Activated CD4-positive, alpha-beta memory T cell treated with anti-CD3 and anti-CD28 coated beads for 36 hours (primary cell): ENCODE results near the gene GPR155. TPM values are rescaled to one million over a fixed set of nuclear protein-coding genes. Genes with fewer than 3 reads are reported as not detected.
"Not testable (repeated sequence)": the region's sequence is repeated elsewhere in the genome, so short reads cannot be mapped to it uniquely, and the experiment has no call there.

ENCODE experiments used
- CTCF ChIA-PET: fragments of 350-600 bp; sonication (Branson Sonifier 250); formaldehyde crosslinking; loops from one replicate; lab custom pipeline; 2021; ENCODE audit warnings: antibody characterized with exemption, inconsistent platforms; lab: Charles Lee
- POLR2A ChIA-PET: fragments of 350-600 bp; sonication (Branson Sonifier 250); formaldehyde crosslinking; loops from one replicate; lab custom pipeline; 2021; ENCODE audit warnings: antibody characterized with exemption; lab: Charles Lee
- DNase-seq: peaks from one replicate; pipeline ENCODE4 v3.0.0-alpha.2; 2020
- H3K27ac Mint-ChIP-seq: one replicate; pipeline ENCODE4 v1.8.0; 2021; ENCODE audit warnings: mixed read lengths
- H3K27me3 Mint-ChIP-seq: one replicate; pipeline ENCODE4 v1.8.0; 2021; ENCODE audit warnings: mixed read lengths
- H3K36me3 Mint-ChIP-seq: one replicate; pipeline ENCODE4 v1.8.0; 2021; ENCODE audit warnings: mixed read lengths
- H3K4me1 Mint-ChIP-seq: one replicate; pipeline ENCODE4 v1.8.0; 2021; ENCODE audit warnings: low read depth, mixed read lengths
- H3K4me3 Mint-ChIP-seq: one replicate; pipeline ENCODE4 v1.8.0; 2021; ENCODE audit warnings: mild to moderate bottlenecking, mixed read lengths
- H3K9me3 Mint-ChIP-seq: one replicate; pipeline ENCODE4 v1.8.0; 2021; ENCODE audit warnings: mixed read lengths
- intact Hi-C: fragments of 100-400 bp; cut with micrococcal nuclease; formaldehyde crosslinking; loops from one replicate; pipeline ENCODE4 v1.15.1; 2023
- total RNA-seq, 2 experiments: library from RNA; stranded (reverse); gene quantifications; one replicate each; pipeline ENCODE4 v1.2.3, GENCODE V29; 2021

Gene GPR155
- total RNA-seq, 2 experiments from 2014 or later: 9.2 to 9.5 TPM

DNA sequence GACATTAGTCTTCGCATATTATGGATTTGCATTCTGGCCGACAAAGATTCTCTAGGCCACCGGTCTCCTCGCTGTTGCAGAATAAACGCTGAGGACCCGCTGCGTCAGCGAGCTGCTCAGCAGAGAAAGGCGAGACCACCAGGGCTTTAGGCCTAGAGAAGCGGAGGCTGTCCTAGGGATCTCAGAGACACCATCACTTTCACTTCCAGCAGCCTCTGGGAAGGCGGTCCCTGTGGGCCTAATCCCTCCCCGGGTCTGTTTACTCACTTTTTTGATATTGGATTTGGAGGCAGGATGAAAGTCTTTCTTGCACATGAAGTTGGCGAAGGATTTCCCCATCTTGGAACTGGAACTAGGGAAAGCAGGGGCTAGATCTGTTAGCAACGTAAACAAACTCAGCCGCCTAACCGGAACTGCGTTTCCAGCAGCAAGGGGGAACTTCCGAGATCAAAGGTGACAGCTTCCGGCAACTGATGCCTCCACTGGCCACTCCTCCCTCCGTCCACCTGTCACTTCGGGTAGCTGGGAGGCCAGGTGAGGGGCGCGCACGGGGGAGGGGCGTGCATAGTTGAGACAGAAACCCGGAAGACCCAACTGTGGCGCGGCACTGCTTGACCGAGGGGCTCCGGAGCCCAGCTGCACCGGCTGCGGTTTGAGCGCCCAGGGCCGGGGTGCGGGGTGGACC lies 91.4 kb downstream of the GPR155 start, which contains the start of gene SCRN3:
SCRN3 (plus strand) TSS at position 447 of the 685 bp plus-strand sequence. CDS start 2,554 bp downstream, outside the sequence.
- Mint-ChIP-seq H3K36me3 (peaks cover 8% of the 10 kb centered on the region), H3K4me3 (peak within 1 kb of the TSS; percentile 98), H3K27me3 (no peaks in the 10 kb centered on the region), H3K27ac (peak within 1 kb of the TSS; percentile 96), H3K4me1 (peaks cover 28% of the 10 kb centered on the region), H3K9me3 (no peaks in the 10 kb centered on the region)
- ChIA-PET CTCF (interaction anchor here (0.6 to 1.3 kb wide), 5 partner anchors 53 to 236 kb away, joined by 3 to 5 read pairs (median 3); no protein-coding TSS in a partner anchor), POLR2A (interaction anchor here (0.6 to 1.3 kb wide), 2 partner anchors 237 to 291 kb away, joined by 3 to 4 read pairs; no protein-coding TSS in a partner anchor)
- peak; percentile 88 for DNase-seq
- intact Hi-C loops: loop anchor here (1.0 to 5.0 kb wide), 3 partner anchors 92 to 773 kb away; partner anchors contain the start of genes ATF2, GPR155 and OLA1

GRCh38 chr2:174392706-174393105 lies 94.1 kb downstream of the GPR155 start:
- POLR2A ChIA-PET: no interaction called here
- CTCF ChIA-PET: no interaction called here
- Mint-ChIP-seq H3K4me1 (peaks cover 39% of the 10 kb centered on the region), H3K9me3 (no peaks in the 10 kb centered on the region), H3K36me3 (peaks cover 14% of the 10 kb centered on the region), H3K27me3 (no peaks in the 10 kb centered on the region), H3K27ac (no peak overlapping the region), H3K4me3 (no peak overlapping the region)
- no peak for DNase-seq
- intact Hi-C loops: no loop called here

- H3K36me3 Mint-ChIP-seq: peaks cover 25% of the 10 kb centered on the region
- CTCF ChIA-PET, POLR2A ChIA-PET, DNase-seq, H3K9me3 Mint-ChIP-seq, H3K27me3 Mint-ChIP-seq, H3K27ac Mint-ChIP-seq, H3K4me3 Mint-ChIP-seq, intact Hi-C loops: not testable (repeated sequence)
- peaks cover 34% of the 10 kb centered on the region for H3K4me1 Mint-ChIP-seq
Measured at GRCh38 chr2:174390303-174390702, 96.5 kb downstream of the GPR155 start.

DNA sequence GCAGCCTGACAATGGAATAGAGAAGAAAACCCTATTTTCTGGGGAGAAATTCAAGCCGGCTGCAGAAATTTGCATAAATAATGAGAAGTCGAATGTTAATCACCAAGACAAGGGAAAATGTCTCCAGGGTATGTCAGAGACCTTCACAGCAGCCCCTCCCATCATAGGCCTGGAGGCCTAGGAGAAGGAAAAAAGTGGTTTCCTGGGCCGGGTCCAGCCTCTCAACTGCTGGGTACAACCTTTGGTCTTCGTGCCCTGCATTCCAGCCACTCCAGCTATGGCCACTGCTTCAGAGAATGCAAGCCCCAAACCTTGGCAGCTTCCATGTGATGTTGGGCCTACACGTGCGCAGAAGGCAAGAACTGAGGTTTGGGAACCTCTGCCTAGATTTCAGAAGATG lies 97.3 kb downstream of the GPR155 start:
- POLR2A ChIA-PET: no interaction called here
- no peak for DNase-seq

DNA sequence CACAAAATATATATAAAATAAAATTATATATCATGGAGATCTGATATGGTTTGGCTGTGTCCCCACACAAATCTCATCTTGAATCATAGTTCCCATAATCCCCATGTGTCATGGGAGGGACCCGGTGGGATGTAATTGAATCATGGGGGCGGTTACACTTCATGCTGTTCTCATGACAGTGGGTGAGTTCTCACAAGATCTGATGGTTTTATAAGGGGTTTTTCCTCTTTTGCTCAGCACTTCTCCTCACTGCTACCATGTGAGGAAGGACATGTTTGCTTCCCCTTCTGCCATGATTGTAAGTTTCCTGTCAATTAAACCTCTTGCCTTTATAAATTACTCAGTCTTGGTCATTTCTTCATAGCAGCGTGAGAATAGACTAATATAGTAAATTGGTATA lies 98.1 kb downstream of the GPR155 start:
- H3K9me3 Mint-ChIP-seq, DNase-seq, intact Hi-C loops, POLR2A ChIA-PET, CTCF ChIA-PET, H3K4me3 Mint-ChIP-seq, H3K27me3 Mint-ChIP-seq, H3K27ac Mint-ChIP-seq: not testable (repeated sequence)
- peaks cover 30% of the 10 kb centered on the region for H3K36me3 Mint-ChIP-seq
- peaks cover 30% of the 10 kb centered on the region for H3K4me1 Mint-ChIP-seq

More for the DNA sequence above, 97.3 kb downstream of the GPR155 start:
- Mint-ChIP-seq H3K9me3 (no peaks in the 10 kb centered on the region), H3K27me3 (no peaks in the 10 kb centered on the region), H3K4me1 (peaks cover 33% of the 10 kb centered on the region), H3K36me3 (peaks cover 25% of the 10 kb centered on the region), H3K4me3 (no peak overlapping the region), H3K27ac (no peak overlapping the region)
- CTCF ChIA-PET: no interaction called here
- intact Hi-C loops: no loop called here

DNA sequence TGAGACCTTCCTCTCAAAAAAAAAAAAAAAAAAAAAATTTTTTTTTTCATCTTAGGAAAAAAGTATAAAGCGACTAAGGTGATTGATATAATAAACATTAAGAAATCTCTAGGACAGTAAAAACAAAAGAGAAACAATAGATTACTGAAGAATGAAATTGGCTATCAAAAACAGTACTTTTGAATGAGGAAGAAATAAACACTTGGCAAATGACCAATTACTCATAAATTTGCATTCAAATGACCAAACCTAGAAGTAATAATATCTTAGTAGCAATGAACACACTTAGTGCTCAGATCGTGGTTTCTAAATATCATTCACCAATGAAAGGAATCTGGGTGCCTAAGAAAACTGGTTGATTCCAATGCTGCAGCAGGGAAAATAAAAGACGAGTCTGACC lies 101.6 kb downstream of the GPR155 start:
- Mint-ChIP-seq H3K9me3 (no peaks in the 10 kb centered on the region), H3K27ac (no peak overlapping the region), H3K36me3 (peaks cover 25% of the 10 kb centered on the region), H3K4me3 (no peak overlapping the region), H3K4me1 (peaks cover 19% of the 10 kb centered on the region), H3K27me3 (no peaks in the 10 kb centered on the region)
- POLR2A ChIA-PET: no interaction called here
- intact Hi-C loops: no loop called here
- CTCF ChIA-PET: no interaction called here
- no peak for DNase-seq

DNA sequence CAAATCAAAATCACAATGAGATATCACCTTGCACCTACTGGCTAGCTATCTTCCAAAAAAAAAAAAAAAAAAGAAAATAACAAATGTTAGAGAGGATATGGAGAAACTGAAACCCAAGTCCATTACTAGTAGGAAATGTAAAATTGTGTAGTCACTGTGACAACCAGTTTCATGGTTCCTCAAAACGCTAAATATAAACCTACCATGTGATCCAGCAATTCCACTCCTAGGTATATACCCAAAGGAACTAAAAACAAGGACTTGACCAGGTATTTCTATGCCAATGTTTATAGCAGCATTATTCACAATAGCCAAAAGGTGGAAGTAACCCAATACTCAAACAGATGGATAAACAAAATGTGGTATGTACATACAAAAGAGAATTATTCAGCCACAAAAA lies 103.0 kb downstream of the GPR155 start:
- POLR2A ChIA-PET: interaction anchor here (0.6 kb wide), 1 partner anchor 214 kb away, joined by 3 read pairs; the partner anchor contains the start of gene WIPF1
- Mint-ChIP-seq H3K4me3 (no peak overlapping the region), H3K4me1 (peaks cover 12% of the 10 kb centered on the region), H3K9me3 (no peaks in the 10 kb centered on the region), H3K27me3 (no peaks in the 10 kb centered on the region), H3K36me3 (peaks cover 20% of the 10 kb centered on the region), H3K27ac (no peak overlapping the region)
- intact Hi-C loops: no loop called here
- no peak for DNase-seq
- CTCF ChIA-PET: no interaction called here

Other genes starting within 250 kb of the GPR155 start
- gene OLA1, start 238.5 kb downstream of the GPR155 start, total RNA-seq: 100 to 1,000 TPM; 111 to 117 TPM
- not detected for gene SP9, start 152.1 kb downstream of the GPR155 start, total RNA-seq
- 10 to 100 TPM; 12.4 to 12.9 TPM for gene SCRN3, start 91.3 kb downstream of the GPR155 start, total RNA-seq
- 100 to 1,000 TPM; 170 to 183 TPM for gene WIPF1, start 110.8 kb upstream of the GPR155 start, total RNA-seq